NCI-H748 treated with DMSO at 0.1 percent for 48 hours (cell line): ENCODE measurements around the gene LRPPRC.
"Not testable (repeated sequence)": the region's sequence is repeated elsewhere in the genome, so short reads cannot be mapped to it uniquely, and the experiment has no call there.

Source experiments
- DNase-seq: peaks from one replicate; lab custom pipeline; 2025; lab: John Stamatoyannopoulos, UW

Gene LRPPRC

GRCh38 chr2:43977677-43978375, 18.0 kb downstream of the LRPPRC start:
- no peak for DNase-seq

- DNase-seq = no peak
These were observed 34.9 kb downstream of the LRPPRC start for GRCh38 chr2:43960921-43961320.

GRCh38 chr2:43958397-43959275, 37.2 kb downstream of the LRPPRC start:
- no peak for DNase-seq

- DNase-seq = peak; percentile 14
These were observed 45.3 kb downstream of the LRPPRC start for GRCh38 chr2:43950383-43951008.

GRCh38 chr2:43948370-43948769, 47.4 kb downstream of the LRPPRC start:
- no peak for DNase-seq

GRCh38 chr2:43946685-43947084, 49.1 kb downstream of the LRPPRC start:
- no peak for DNase-seq

- no peak for DNase-seq
These were observed 50.4 kb downstream of the LRPPRC start for GRCh38 chr2:43945439-43945838.

GRCh38 chr2:43944915-43945314, 50.9 kb downstream of the LRPPRC start:
- DNase-seq = no peak

GRCh38 chr2:43943809-43944452, 51.9 kb downstream of the LRPPRC start:
- peak; percentile 90 for DNase-seq

GRCh38 chr2:43943323-43943722, 52.5 kb downstream of the LRPPRC start:
- DNase-seq = no peak

- DNase-seq = no peak
These were observed 52.9 kb downstream of the LRPPRC start for GRCh38 chr2:43942881-43943280.

- no peak for DNase-seq
These were observed 53.8 kb downstream of the LRPPRC start for GRCh38 chr2:43941966-43942365.

- DNase-seq = no peak
These were observed 54.4 kb downstream of the LRPPRC start for GRCh38 chr2:43941359-43941758.

GRCh38 chr2:43939695-43940256, 56.0 kb downstream of the LRPPRC start:
- peak; percentile 30 for DNase-seq

- DNase-seq = no peak
These were observed 58.4 kb downstream of the LRPPRC start for GRCh38 chr2:43937269-43937820.

GRCh38 chr2:43934567-43934966, 61.2 kb downstream of the LRPPRC start:
- DNase-seq = no peak

GRCh38 chr2:43931293-43931692, 64.5 kb downstream of the LRPPRC start:
- DNase-seq = no peak

- no peak for DNase-seq
These were observed 68.3 kb downstream of the LRPPRC start for GRCh38 chr2:43927442-43927841.

GRCh38 chr2:43925431-43925830, 70.4 kb downstream of the LRPPRC start:
- DNase-seq = no peak

GRCh38 chr2:43924463-43924862, 71.3 kb downstream of the LRPPRC start:
- DNase-seq = no peak

- DNase-seq = not testable (repeated sequence)
These were observed 84.5 kb downstream of the LRPPRC start for GRCh38 chr2:43911136-43911790.
